Stimulated activated CD8-positive, alpha-beta memory T cell treated with anti-CD3 and anti-CD28 coated beads, Interleukin-7, amount 100 ng/mL, for 48 hours (primary cell): ENCODE measurements around the gene PRSS33.
A peak's percentile ranks its signal among the peaks of the same experiment; 100 is the strongest.

ENCODE experiments used
- DNase-seq, 2 donors: peaks; one replicate each; pipeline ENCODE4 v3.0.0-alpha.2; 2020; ENCODE audit warnings: low read depth in 1 of 2; ENCODE audit errors: extremely low read depth in 1 of 2

The PRSS33 gene

DNA sequence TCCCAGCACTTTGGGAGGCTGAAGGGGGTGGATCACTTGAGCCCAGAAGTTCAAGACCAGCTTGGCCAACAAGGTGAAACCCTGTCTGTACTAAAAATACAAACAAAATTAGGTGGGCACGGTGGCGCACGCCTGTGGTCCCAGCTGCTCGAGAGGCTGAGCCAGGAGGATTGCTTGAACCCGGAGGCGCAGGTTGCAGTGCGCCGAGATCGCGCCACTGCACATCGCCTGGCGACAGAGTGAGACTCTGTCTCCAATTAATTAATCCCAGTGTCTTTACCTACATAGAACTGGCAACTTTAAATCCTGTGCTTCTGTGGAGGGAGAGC lies 8.8 kb downstream of the PRSS33 start:
- DNase-seq: no peak

DNA sequence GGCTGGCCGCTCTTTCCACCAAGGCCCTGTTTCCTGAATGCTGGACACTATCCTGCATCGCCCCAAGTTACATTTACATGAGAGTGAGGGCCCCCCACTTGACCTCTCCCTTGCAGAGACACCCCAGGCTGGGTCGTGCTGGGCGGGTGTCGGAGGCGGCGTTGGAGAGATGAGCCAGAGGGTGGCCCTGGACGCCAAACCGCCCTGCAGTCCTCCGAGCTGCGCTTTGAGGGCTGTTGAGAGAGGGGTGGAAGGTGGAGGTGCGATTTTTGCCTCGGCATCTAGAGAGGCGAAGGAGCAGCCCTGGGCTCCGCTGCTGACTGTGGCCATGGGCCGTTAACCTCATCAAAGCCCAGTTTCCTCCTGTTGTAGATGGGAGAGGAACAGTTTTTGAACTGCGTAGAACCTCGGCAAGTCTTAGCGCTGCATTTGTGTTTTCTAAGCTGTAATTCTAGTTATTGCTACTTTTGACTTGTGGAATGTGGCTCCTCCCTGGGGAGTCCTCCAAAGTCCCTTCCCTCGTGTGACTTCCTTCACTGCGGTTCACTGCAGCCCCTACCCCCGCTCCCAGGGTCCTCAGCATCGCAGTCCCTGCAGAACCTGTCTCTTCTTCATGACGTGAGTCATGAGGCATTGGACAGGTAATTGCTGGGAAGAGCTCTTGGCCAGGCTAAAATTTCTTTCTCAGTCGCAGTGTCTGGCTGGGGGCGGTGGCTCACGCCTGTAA lies 9.3 kb downstream of the PRSS33 start:
- DNase-seq: no peak

- peak; percentile 75 to 85 for DNase-seq
These were observed 10.0 kb downstream of the PRSS33 start, which contains the start of gene ELOB for GRCh38 chr16:2777231-2777902. Gene ELOB, minus strand, starts transcription at chr16:2777280. Its CDS starts 41 bp downstream, at chr16:2777239.

GRCh38 chr16:2776500-2777139 lies 10.7 kb downstream of the PRSS33 start:
- DNase-seq: no peak

GRCh38 chr16:2775765-2776499 lies 11.4 kb downstream of the PRSS33 start:
- no peak for DNase-seq

DNA sequence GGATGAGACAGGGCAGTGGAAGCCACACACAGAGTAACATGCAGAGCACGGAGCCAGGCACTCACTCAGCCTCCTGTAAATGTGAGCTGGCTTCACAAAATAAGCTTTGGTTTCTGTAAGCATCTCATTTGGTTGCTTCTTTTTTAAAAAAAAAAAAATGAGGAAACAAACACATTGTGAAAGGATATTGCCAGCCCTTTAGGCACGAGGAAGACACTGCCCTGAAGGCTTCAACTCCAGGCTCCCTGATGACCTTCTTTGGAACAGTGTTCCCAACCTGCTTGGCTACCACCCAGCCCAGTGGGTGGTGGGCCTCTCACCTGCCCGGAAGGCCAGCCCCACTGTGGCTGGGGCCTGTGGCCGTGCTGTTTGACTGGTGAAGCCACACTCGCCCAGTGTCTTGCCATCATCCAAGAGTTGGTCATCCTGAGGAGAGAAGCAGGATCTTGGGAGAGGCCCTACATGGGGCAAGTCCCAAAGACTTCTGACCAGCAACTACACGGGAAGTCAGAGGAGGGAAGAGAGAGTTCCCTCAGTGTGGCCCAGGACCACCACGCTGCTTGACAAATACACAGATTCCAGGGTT lies 12.1 kb downstream of the PRSS33 start:
- DNase-seq: no peak

GRCh38 chr16:2774161-2774891 lies 13.0 kb downstream of the PRSS33 start:
- DNase-seq: no peak

GRCh38 chr16:2773188-2773968 lies 14.0 kb downstream of the PRSS33 start:
- no peak for DNase-seq

DNA sequence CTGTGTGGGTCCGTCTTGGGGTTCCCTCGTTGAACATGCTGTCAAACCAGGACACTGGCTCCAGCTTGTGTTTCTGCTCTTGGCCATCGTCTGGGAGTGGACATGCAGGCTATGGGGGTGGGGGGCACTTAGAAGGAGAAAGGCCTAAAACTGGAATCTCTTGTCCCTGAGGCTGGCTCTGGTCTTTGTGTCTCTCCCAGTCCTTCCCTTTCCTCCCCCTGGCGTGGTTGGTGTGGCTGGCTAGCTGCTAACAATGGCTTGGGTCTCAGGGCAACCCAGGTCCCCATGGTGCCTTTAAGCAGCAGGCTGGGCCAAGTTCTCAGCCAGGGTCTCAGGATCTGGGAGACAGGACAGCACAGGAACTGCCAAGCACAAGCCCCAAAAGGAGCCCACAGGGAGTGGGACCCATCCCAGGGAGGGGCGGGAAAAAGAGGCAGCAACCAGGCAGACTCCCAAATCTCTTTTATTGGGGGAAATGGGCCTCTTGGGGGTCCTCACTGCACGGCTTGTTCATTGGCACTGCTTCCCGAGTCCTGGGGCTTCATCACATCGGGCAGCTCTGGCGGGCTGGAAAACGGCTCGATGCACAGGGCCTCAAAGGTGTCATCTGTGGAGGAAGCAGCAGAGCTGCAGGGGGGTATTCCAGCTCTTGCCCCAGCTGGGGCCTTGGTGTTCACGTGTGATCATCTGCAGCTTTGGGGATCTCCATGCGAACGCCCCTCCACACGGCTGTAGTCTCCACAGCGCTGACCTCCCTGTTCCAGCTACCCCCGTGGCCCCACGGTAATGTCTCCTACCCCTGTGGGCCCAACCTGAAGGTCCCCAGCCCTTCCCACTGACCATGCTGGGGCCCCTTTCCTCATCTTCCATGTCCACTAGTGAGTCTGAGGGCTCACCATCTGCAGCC lies 15.6 kb downstream of the PRSS33 start:
- no peak for DNase-seq

DNA sequence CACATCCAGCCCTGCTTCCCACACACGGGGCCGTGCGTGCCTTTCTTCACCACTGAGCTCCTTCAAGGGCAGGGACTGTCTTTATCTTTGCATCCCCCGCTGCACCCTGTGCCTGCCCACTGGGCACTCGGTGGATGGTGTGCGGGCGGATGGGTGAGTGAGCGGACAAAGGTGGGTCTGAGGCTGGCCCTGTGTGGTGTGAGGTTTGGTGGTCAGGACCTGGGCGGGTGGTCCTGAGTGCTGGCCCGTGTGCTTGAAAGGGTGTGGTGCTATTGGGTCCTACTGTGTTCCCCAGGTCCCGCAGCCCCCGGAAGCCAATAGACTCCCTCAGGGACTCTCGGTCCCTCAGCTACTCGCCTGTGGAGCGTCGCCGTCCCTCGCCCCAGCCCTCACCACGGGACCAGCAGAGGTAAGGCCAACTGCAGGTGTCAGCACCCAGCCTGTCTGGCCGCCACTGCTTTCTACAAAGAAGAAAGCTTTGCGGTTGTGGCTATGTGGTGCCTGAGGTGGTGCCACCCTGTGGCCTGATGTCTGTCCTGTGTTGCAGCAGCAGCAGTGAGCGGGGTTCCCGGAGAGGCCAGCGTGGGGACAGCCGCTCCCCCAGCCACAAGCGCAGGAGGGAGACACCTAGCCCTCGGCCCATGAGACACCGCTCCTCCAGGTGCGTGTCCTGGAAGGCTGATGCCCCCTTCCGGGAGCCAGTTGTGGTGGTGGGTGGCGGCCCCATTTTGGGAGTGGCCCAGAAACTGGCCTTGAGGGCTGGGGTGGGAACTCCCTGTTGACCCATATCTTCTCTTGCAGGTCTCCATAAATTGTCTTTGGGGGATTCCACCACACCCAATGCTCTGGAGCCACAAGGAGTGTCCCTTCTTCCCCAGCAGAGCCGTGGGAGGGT lies 17.1 kb downstream of the PRSS33 start:
- DNase-seq: no peak

- DNase-seq: no peak
These were observed 17.7 kb downstream of the PRSS33 start for GRCh38 chr16:2769675-2770056.

DNA sequence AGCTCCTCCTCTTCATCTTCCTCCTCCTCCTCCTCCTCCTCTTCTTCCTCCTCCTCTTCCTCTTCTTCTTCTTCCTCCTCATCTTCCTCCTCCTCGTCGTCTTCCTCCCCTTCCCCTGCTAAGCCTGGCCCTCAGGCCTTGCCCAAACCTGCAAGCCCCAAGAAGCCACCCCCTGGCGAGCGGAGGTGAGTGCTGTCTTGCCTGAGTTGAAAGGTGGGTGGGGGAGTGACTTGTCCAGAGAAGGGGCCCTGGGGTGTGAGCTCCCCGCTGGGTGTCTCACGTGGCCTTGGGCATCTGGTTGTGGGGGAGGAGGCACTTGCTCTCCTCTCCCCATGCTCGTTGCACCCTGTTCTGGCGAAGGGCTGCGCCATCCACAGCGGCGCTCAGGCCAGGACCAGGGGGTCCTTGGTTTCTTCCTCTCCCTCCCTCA lies 18.2 kb downstream of the PRSS33 start:
- DNase-seq: no peak

- no peak for DNase-seq
These were observed 18.8 kb downstream of the PRSS33 start for GRCh38 chr16:2768403-2769089.

GRCh38 chr16:2767891-2768290 lies 19.5 kb downstream of the PRSS33 start:
- no peak for DNase-seq

DNA sequence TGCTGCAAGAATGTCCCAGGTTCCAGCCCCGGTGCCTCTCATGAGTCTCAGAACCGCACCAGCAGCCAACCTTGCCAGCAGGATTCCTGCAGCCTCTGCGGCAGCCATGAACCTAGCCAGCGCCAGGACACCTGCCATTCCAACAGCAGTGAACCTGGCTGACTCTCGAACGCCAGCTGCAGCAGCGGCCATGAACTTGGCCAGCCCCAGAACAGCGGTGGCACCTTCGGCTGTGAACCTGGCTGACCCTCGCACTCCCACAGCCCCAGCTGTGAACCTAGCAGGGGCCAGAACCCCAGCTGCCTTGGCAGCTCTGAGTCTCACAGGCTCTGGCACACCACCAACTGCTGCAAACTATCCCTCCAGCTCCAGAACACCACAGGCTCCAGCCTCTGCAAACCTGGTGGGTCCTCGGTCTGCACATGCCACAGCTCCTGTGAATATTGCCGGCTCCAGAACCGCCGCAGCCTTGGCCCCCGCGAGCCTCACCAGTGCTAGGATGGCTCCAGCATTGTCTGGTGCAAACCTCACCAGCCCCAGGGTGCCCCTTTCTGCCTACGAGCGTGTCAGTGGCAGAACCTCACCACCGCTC lies 20.1 kb downstream of the PRSS33 start:
- no peak for DNase-seq

- no peak for DNase-seq
These were observed 20.8 kb downstream of the PRSS33 start for GRCh38 chr16:2766430-2767139.
